ENCODE data around the gene MLPH.

Gene MLPH

GRCh38 chr2:237498341-237498740, 11.3 kb downstream of the MLPH start:
- no peak overlapping the region for H3K4me3 ChIP-seq (ENCODE audit: low read depth, low read length)
- TF ChIP-seq MYC (IDR thresholded peaks at IDR 0.05; ENCODE audit: low read depth, low read length) (no peak), POLR2A (IDR thresholded peaks at IDR 0.05; ENCODE audit: extremely low read depth, insufficient read length) (no peak), MAX (IDR thresholded peaks at IDR 0.05; ENCODE audit: low read depth, low read length) (no peak), CTCF (IDR thresholded peaks at IDR 0.05; ENCODE audit: low read depth, low read length) (no peak)
- DNase-seq (ENCODE audit: low read depth), result no peak

- no peak for TF ChIP-seq MYC (IDR thresholded peaks at IDR 0.05; ENCODE audit: low read depth, low read length)
- no peak for TF ChIP-seq CTCF (IDR thresholded peaks at IDR 0.05; ENCODE audit: low read depth, low read length)
- TF ChIP-seq POLR2A (IDR thresholded peaks at IDR 0.05; ENCODE audit: extremely low read depth, insufficient read length), result no peak
- no peak for TF ChIP-seq MAX (IDR thresholded peaks at IDR 0.05; ENCODE audit: low read depth, low read length)
- peak; percentile 87 for DNase-seq (ENCODE audit: low read depth)
- no peak overlapping the region for H3K4me3 ChIP-seq (ENCODE audit: low read depth, low read length)
Measured at GRCh38 chr2:237500681-237501424, 13.8 kb downstream of the MLPH start.

GRCh38 chr2:237501892-237502513, 15.0 kb downstream of the MLPH start:
- no peak for DNase-seq (ENCODE audit: low read depth)
- no peak for TF ChIP-seq MYC (IDR thresholded peaks at IDR 0.05; ENCODE audit: low read depth, low read length)
- no peak for TF ChIP-seq POLR2A (IDR thresholded peaks at IDR 0.05; ENCODE audit: extremely low read depth, insufficient read length)
- no peak for TF ChIP-seq MAX (IDR thresholded peaks at IDR 0.05; ENCODE audit: low read depth, low read length)
- TF ChIP-seq CTCF (IDR thresholded peaks at IDR 0.05; ENCODE audit: low read depth, low read length), result no peak
- H3K4me3 ChIP-seq (ENCODE audit: low read depth, low read length), result no peak overlapping the region

- H3K4me3 ChIP-seq (ENCODE audit: low read depth, low read length), result no peak overlapping the region
- no peak for TF ChIP-seq MAX (IDR thresholded peaks at IDR 0.05; ENCODE audit: low read depth, low read length)
- no peak for DNase-seq (ENCODE audit: low read depth)
Measured at GRCh38 chr2:237503201-237503600, 16.1 kb downstream of the MLPH start.

GRCh38 chr2:237505188-237505939, 18.3 kb downstream of the MLPH start:
- TF ChIP-seq MAX (IDR thresholded peaks at IDR 0.05; ENCODE audit: low read depth, low read length) (no peak), CTCF (IDR thresholded peaks at IDR 0.05; ENCODE audit: low read depth, low read length) (no peak), MYC (IDR thresholded peaks at IDR 0.05; ENCODE audit: low read depth, low read length) (no peak), POLR2A (IDR thresholded peaks at IDR 0.05; ENCODE audit: extremely low read depth, insufficient read length) (no peak)
- H3K4me3 ChIP-seq (ENCODE audit: low read depth, low read length), result no peak overlapping the region

GRCh38 chr2:237507512-237507911, 20.5 kb downstream of the MLPH start:
- DNase-seq (ENCODE audit: low read depth), result no peak
- TF ChIP-seq CTCF (IDR thresholded peaks at IDR 0.05; ENCODE audit: low read depth, low read length) (no peak), MYC (IDR thresholded peaks at IDR 0.05; ENCODE audit: low read depth, low read length) (no peak), POLR2A (IDR thresholded peaks at IDR 0.05; ENCODE audit: extremely low read depth, insufficient read length) (no peak), MAX (IDR thresholded peaks at IDR 0.05; ENCODE audit: low read depth, low read length) (no peak)
- H3K4me3 ChIP-seq (ENCODE audit: low read depth, low read length), result no peak overlapping the region

More at GRCh38 chr2:237505188-237505939, 18.3 kb downstream of the MLPH start:
- no peak for DNase-seq (ENCODE audit: low read depth)

All from NB4 (cell line).